Measurements from ENCODE around the gene CBX8. TPM values are rescaled to one million over a fixed set of nuclear protein-coding genes. Genes with fewer than 3 reads are reported as not detected.

The CBX8 gene
- total and polyA plus RNA-seq, 2 of the 13 experiments (the other 11 are each of a cell fraction or from before 2014, with no cell fraction given), result 0.34 to 12.6 TPM

DNA sequence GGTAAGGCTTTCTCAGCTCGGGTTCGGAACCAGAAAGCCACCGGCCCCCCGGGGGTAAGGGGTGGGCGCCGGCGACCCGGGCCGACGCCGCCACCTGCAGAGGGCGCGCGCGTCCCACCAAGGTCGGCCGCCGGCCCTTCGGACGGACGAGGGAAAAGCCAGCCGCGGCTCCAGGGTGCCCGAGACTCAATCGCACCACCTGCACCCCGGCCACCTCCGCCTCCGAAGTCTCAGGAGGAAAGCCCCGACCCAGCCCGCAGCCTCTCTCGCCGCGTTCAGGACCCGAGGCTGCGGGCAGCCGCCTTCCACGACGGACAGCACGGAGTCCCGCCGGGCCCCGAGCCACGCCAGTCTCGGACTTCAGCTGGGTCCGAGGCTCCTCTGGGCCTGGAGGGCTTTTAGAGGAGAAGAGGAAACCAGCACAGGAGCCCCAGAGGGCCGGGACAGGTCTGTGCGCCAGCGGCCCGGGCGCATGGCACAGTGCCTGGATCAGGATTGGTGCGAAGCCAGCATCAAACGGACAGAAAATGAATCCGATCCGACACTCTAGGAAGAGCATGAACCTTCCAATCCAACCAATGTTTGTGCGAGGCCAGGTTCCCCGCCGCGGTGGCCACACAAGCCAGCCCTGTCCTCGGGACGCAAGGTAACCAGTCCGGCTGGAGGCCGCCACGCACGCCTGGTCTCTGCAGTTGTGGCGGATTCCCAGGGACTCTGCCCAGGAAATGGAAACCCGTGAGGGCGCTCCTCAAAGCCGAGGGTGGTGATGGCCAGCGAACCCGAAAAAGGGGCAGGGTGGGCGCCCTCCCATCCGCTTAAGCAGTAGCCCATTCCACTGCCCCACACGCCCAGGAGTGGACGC, 6.7 kb downstream of the CBX8 start (continued):
- TF ChIP-seq, protein P1, sequence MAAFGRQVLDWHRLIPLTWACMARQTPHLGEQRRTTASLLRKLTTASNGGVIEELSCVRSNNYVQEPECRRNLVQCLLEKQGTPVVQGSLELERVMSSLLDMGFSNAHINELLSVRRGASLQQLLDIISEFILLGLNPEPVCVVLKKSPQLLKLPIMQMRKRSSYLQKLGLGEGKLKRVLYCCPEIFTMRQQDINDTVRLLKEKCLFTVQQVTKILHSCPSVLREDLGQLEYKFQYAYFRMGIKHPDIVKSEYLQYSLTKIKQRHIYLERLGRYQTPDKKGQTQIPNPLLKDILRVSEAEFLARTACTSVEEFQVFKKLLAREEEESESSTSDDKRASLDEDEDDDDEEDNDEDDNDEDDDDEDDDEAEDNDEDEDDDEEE (CRISPR knock-in tag; IDR thresholded peaks at IDR 0.05), result peak; percentile 86; the same call in 1 of the 2 replicates
- TF ChIP-seq KLF12 (CRISPR knock-in tag; IDR thresholded peaks at IDR 0.05; ENCODE audit: borderline replicate concordance) (0 out of 2 replicates have a peak, but pooled peaks have one; percentile 54), LBX2 (CRISPR knock-in tag; IDR thresholded peaks at IDR 0.05; ENCODE audit: borderline replicate concordance) (peak; percentile 57; the same call in 1 of the 2 replicates), SPEN (CRISPR knock-in tag; IDR thresholded peaks at IDR 0.05; ENCODE audit: low read depth) (peak; percentile 37; the same call in 1 of the 2 replicates), ZNF776 (CRISPR knock-in tag; IDR thresholded peaks at IDR 0.05) (peak; percentile 62; the same call in 1 of the 2 replicates), ZBTB42 (CRISPR knock-in tag; IDR thresholded peaks at IDR 0.05) (no peak), CTCF (CRISPR knock-in tag; IDR thresholded peaks at IDR 0.05) (peak; percentile 83), SAFB2 (CRISPR knock-in tag; IDR thresholded peaks at IDR 0.05; ENCODE audit: borderline replicate concordance, low read depth) (peak; percentile 85; the same call in 1 of the 2 replicates), ZNF142 (CRISPR knock-in tag; IDR thresholded peaks at IDR 0.05) (peak; percentile 44; the same call in 1 of the 2 replicates), ARNT2 (CRISPR knock-in tag; IDR thresholded peaks at IDR 0.05; ENCODE audit: low read depth) (peak; percentile 72; the same call in 1 of the 2 replicates), GTF3A (CRISPR knock-in tag; conservative IDR thresholded peaks at IDR 0.05) (no peak), U2AF1 (optimal IDR thresholded peaks at IDR 0.05; ENCODE audit: low read depth, low read length) (no peak), RAD21 (CRISPR knock-in tag; IDR thresholded peaks at IDR 0.05) (peak; percentile 98), SP4 (CRISPR knock-in tag; IDR thresholded peaks at IDR 0.05) (0 out of 2 replicates have a peak, but pooled peaks have one; percentile 32), MXD3 (CRISPR knock-in tag; IDR thresholded peaks at IDR 0.05) (peak; percentile 34; the same call in 1 of the 2 replicates), SAP130 (CRISPR knock-in tag; IDR thresholded peaks at IDR 0.05; ENCODE audit: low read depth) (peak; percentile 39), YY1 (IDR thresholded peaks at IDR 0.05; ENCODE audit: insufficient read depth, insufficient replicate concordance, low read depth, low read length) (no peak), ZNF367 (CRISPR knock-in tag; IDR thresholded peaks at IDR 0.05; ENCODE audit: borderline replicate concordance) (peak; percentile 55; the same call in 1 of the 2 replicates)

Data from HepG2 (cell line).